A549 (cell line): Measurements from ENCODE around the gene DMC1. TPM values are rescaled to one million over a fixed set of nuclear protein-coding genes. Genes with fewer than 3 reads are reported as not detected.

Experiments used
- ATAC-seq, 2 experiments: fragments of 200-7000 bp in 1 of 2; fragments of >200 bp in 1 of 2; cut with Nextera tagmentation in 1 of 2; cut with Tn5 transposase in 1 of 2; 3 replicates each; pipeline versions ENCODE4 v1.8.0 to v1.9.1; 2018 to 2020; ENCODE audit warnings: mild to moderate bottlenecking in 1 of 2, moderate library complexity in 1 of 2
- CTCF ChIA-PET: fragments of 300-600 bp; sonication (Branson Sonifier 250); formaldehyde crosslinking; extraction: SDS; loops from one replicate; lab custom pipeline; 2021; ENCODE audit warnings: antibody characterized with exemption, inconsistent platforms; lab: Yijun Ruan, JAX
- POLR2A ChIA-PET: fragments of 350-600 bp; formaldehyde crosslinking; extraction: SDS; loops from one replicate; lab custom pipeline; 2021; ENCODE audit warnings: antibody characterized with exemption, inconsistent platforms; lab: Yijun Ruan, JAX
- DNase-seq, 2 experiments: peaks; one replicate each; pipeline versions ENCODE4 v3.0.0 to v3.0.0-alpha.2; 2011 to 2016; ENCODE audit warnings: low read depth in 1 of 2, low spot score in 1 of 2
- FAIRE-seq: peaks from 2 replicates; lab custom pipeline; 2011; peaks lifted over from hg19 to GRCh38; lab: Jason Lieb, UNC
- H3K27ac ChIP-seq, 2 experiments: fragments of >200 bp; sonication (Bioruptor Twin); formaldehyde crosslinking; 3 replicates each; pipeline ENCODE4 v1.5.1; 2016 to 2017
- H3K4me1 ChIP-seq: fragments of >200 bp; sonication (Bioruptor Twin); formaldehyde crosslinking; 3 replicates; pipeline ENCODE4 v1.6.1; 2016
- H3K4me2 ChIP-seq: fragments of >200 bp; sonication (Bioruptor Twin); formaldehyde crosslinking; 3 replicates; pipeline ENCODE4 v1.6.1; 2016
- H3K4me3 ChIP-seq: fragments of >200 bp; sonication (Bioruptor Twin); formaldehyde crosslinking; 3 replicates; pipeline ENCODE4 v1.5.1; 2016
- H3K9me3 ChIP-seq: fragments of >200 bp; sonication (Bioruptor Twin); formaldehyde crosslinking; 3 replicates; pipeline ENCODE4 v1.6.1; 2016
- ATOH8 ChIP-seq: fragments of 250-450 bp; sonication (Bioruptor Pico); IDR thresholded peaks from 2 replicates; pipeline ENCODE4 v1.5.0; 2020; ENCODE audit warnings: low read depth, mild to moderate bottlenecking, moderate library complexity
- CBX8 ChIP-seq: fragments of 200-600 bp; sonication (generic); IDR thresholded peaks from 2 replicates; pipeline ENCODE4 v1.6.1; 2016
- EHF ChIP-seq: fragments of 250-450 bp; sonication (Bioruptor Pico); IDR thresholded peaks from 2 replicates; pipeline ENCODE4 v1.5.0; 2020; ENCODE audit warnings: mild to moderate bottlenecking
- ELK1 ChIP-seq: fragments of 150-350 bp; IDR thresholded peaks from 2 replicates; pipeline ENCODE4 v1.6.1; 2014; ENCODE audit warnings: low read depth, mild to moderate bottlenecking, low read length
- FOSB ChIP-seq: fragments of 250-450 bp; sonication (Bioruptor Pico); IDR thresholded peaks from 2 replicates; pipeline ENCODE4 v1.5.0; 2020; ENCODE audit warnings: mild to moderate bottlenecking, moderate library complexity
- FOSL2 ChIP-seq, 2 experiments: fragments of 450-650 bp in 1 of 2; fragments of >200 bp in 1 of 2; sonication (Bioruptor Twin) in 1 of 2; formaldehyde crosslinking; IDR thresholded peaks; 2 replicates each; pipeline versions ENCODE4 v1.5.0 to v1.6.1; 2016 to 2020; ENCODE audit warnings: mild to moderate bottlenecking in 1 of 2, moderate library complexity in 1 of 2
- MAX ChIP-seq: IDR thresholded peaks from 2 replicates; pipeline ENCODE4 v1.6.1; 2012
- NPAS2 ChIP-seq: fragments of 250-450 bp; sonication (Bioruptor Pico); IDR thresholded peaks from 2 replicates; pipeline ENCODE4 v1.8.0; 2022; ENCODE audit warnings: mild to moderate bottlenecking, moderate library complexity, borderline replicate concordance
- PBX3 ChIP-seq: IDR thresholded peaks from 2 replicates; pipeline ENCODE4 v1.6.1; 2012
- POLR2A ChIP-seq: IDR thresholded peaks from 2 replicates; pipeline ENCODE4 v1.6.1; 2012; ENCODE audit warnings: mild to moderate bottlenecking, low read length
- RAD21 ChIP-seq, 2 experiments: fragments of >200 bp in 1 of 2; sonication (Bioruptor Twin) in 1 of 2; formaldehyde crosslinking in 1 of 2; IDR thresholded peaks in 1 of 2; conservative IDR thresholded peaks in 1 of 2; 2 replicates in 1 of 2; 3 replicates in 1 of 2; pipeline ENCODE4 v1.6.1; 2012 to 2018; ENCODE audit warnings: inconsistent platforms in 1 of 2
- RCOR1 ChIP-seq: fragments of 150-350 bp; IDR thresholded peaks from 2 replicates; pipeline ENCODE4 v1.6.1; 2014; ENCODE audit warnings: antibody characterized with exemption, low read length, low read depth
- RNF2 ChIP-seq: fragments of 200-600 bp; sonication (generic); IDR thresholded peaks from 2 replicates; pipeline ENCODE4 v1.6.1; 2016; ENCODE audit warnings: low read depth, mild to moderate bottlenecking, antibody characterized with exemption, moderate library complexity, borderline replicate concordance
- SMC3 ChIP-seq: fragments of >200 bp; sonication (Bioruptor Twin); formaldehyde crosslinking; IDR thresholded peaks from 3 replicates; pipeline ENCODE4 v1.6.1; 2018; ENCODE audit warnings: inconsistent platforms
- SREBF2 ChIP-seq: fragments of 450-650 bp; IDR thresholded peaks from 2 replicates; pipeline ENCODE4 v1.6.1; 2014; ENCODE audit warnings: mild to moderate bottlenecking, moderate library complexity
- USF2 ChIP-seq: fragments of 450-650 bp; IDR thresholded peaks from 2 replicates; pipeline ENCODE4 v1.6.1; 2014; ENCODE audit warnings: antibody characterized with exemption
- WGBS: methylation state at CpG from one replicate; pipeline ENCODE4 v1.1.6; 2017; ENCODE audit errors: missing lambda C conversion rate; 5-methylcytosine and 5-hydroxymethylcytosine counted together
- polyA plus RNA-seq, 4 experiments: library from polyadenylated mRNA; depleted of rRNA in 3 of 4; stranded (reverse); fragments of >200 nt; fragmentation: RNase III in 1 of 4; extraction: RNeasy Plus Mini Kit Qiagen cat#74134 plus additional on column Dnase treatment in 1 of 4; gene quantifications; 2 replicates in 3 of 4; 3 replicates in 1 of 4; pipeline ENCODE4 v1.2.3, GENCODE V29; 2011 to 2017

DMC1 gene
- polyA plus RNA-seq, 2 of the 4 experiments (the other 2 are of a cell fraction), result 5.7 to 6.4 TPM

GRCh38 chr22:38614332-38615063 lies 44.5 kb upstream of the DMC1 start (continued):
- TF ChIP-seq ELK1, result no peak
- TF ChIP-seq EHF, result no peak
- no peak for TF ChIP-seq SMC3
- TF ChIP-seq, all 56 proteins: peak for 0

GRCh38 chr22:38613588-38613987 lies 43.6 kb upstream of the DMC1 start:
- FAIRE-seq (no peak), ATAC-seq (no peak), DNase-seq (no peak)
- peaks cover 1% of the 10 kb centered on the region; the same call in 1 of the 3 replicates for H3K9me3 ChIP-seq
- no peaks in the 10 kb centered on the region; the same call in 2 of the 3 replicates for H3K4me1 ChIP-seq
- ChIA-PET POLR2A (no interaction called here), CTCF (no interaction called here)
- no peak overlapping the region for H3K4me2 ChIP-seq
- no peak overlapping the region for H3K4me3 ChIP-seq
- TF ChIP-seq ATOH8 (CRISPR knock-in tag) (no peak), RCOR1 (no peak), FOSB (no peak), RNF2 (no peak), CBX8 (no peak), SMC3 (no peak), SREBF2 (no peak), MAX (no peak), PBX3 (no peak), USF2 (no peak), POLR2A (no peak)
- no peak overlapping the region for H3K27ac ChIP-seq
- 92% methylated on average over 4 of the region's 4 CpGs for WGBS

GRCh38 chr22:38612217-38613006 lies 42.4 kb upstream of the DMC1 start:
- no peak overlapping the region for H3K4me3 ChIP-seq
- 92% methylated on average over 5 of the region's 5 CpGs for WGBS
- FAIRE-seq (no peak), DNase-seq (no peak), ATAC-seq (no peak)
- no peak for TF ChIP-seq FOSL2 (IDR thresholded peaks at IDR 0.05)
- TF ChIP-seq FOSL2 (CRISPR knock-in tag; IDR thresholded peaks at IDR 0.05), result no peak
- no peak for TF ChIP-seq NPAS2
- TF ChIP-seq RAD21 (conservative IDR thresholded peaks at IDR 0.05 in 1 of 2, IDR thresholded peaks at IDR 0.05 in 1 of 2), result no peak
- ChIA-PET POLR2A (no interaction called here), CTCF (no interaction called here)
- H3K27ac ChIP-seq, result no peak overlapping the region
- no peaks in the 10 kb centered on the region; the same call in 2 of the 3 replicates for H3K4me1 ChIP-seq
- no peak overlapping the region for H3K4me2 ChIP-seq
- no peaks in the 10 kb centered on the region for H3K9me3 ChIP-seq
